Testis (tissue), 3 donors: ENCODE data around the gene GPC3. TPM values are rescaled to one million over a fixed set of nuclear protein-coding genes. Genes with fewer than 3 reads are reported as not detected.
A peak's percentile ranks its signal among the peaks of the same experiment; 100 is the strongest.
"Not testable (repeated sequence)": the region's sequence is repeated elsewhere in the genome, so short reads cannot be mapped to it uniquely, and the experiment has no call there.

Experiments
- DNase-seq: peaks from one replicate; pipeline ENCODE4 v3.0.0-alpha.2; 2019
- H3K27ac ChIP-seq, 2 donors: fragments of 200-600 bp; sonication (generic); one replicate each; pipeline ENCODE4 v1.5.1; 2019
- H3K27me3 ChIP-seq: fragments of 200-600 bp; sonication (generic); one replicate; pipeline ENCODE4 v1.5.1; 2019
- H3K36me3 ChIP-seq: fragments of 200-600 bp; sonication (generic); one replicate; pipeline ENCODE4 v1.5.1; 2017; ENCODE audit warnings: low read depth; ENCODE audit errors: missing control alignments
- H3K4me1 ChIP-seq: fragments of 200-600 bp; sonication (generic); one replicate; pipeline ENCODE4 v1.5.1; 2019
- H3K4me3 ChIP-seq, 2 donors: fragments of 200-600 bp; sonication (generic); one replicate each; pipeline ENCODE4 v1.5.1; 2017 to 2019
- H3K9me3 ChIP-seq: fragments of 200-600 bp; sonication (generic); one replicate; pipeline ENCODE4 v1.5.1; 2017
- POLR2A ChIP-seq: fragments of 450-650 bp; IDR thresholded peaks from one replicate; pipeline ENCODE4 v1.6.1; 2017; ENCODE audit warnings: antibody characterized with exemption, mild to moderate bottlenecking, moderate library complexity
- WGBS, 2 donors: methylation state at CpG; one replicate each; pipeline ENCODE4 v1.1.5; 2018; 5-methylcytosine and 5-hydroxymethylcytosine counted together
- intact Hi-C: fragments of 100-400 bp; cut with DNase I; formaldehyde crosslinking; loops from one replicate; pipeline ENCODE4 v1.15.1; 2023; ENCODE audit warnings: low total_unique reads
- polyA plus RNA-seq: library from polyadenylated mRNA; stranded (reverse); fragments of 350-450 nt; fragmentation: Illumina TruSeq; extraction: RNeasy Lipid Tissue Mini Kit (QIAGEN cat#74804); gene quantifications from one replicate; pipeline ENCODE4 v1.2.3, GENCODE V29; 2014; ENCODE audit warnings: low read depth, low replicate concordance; ENCODE audit not compliant: insufficient read depth
- total RNA-seq, 2 donors: library from RNA; depleted of rRNA; stranded (reverse); fragments of >200 nt; gene quantifications; one replicate each; pipeline ENCODE4 v1.2.3, GENCODE V29; 2016
- TF ChIP-seq, protein P1 (sequence below), 3 experiments: fragments of 450-650 bp in 2 of 3; fragments of 200-600 bp in 1 of 3; sonication (generic) in 1 of 3; IDR thresholded peaks; one replicate each; pipeline ENCODE4 v1.5.1; 2016 to 2019; ENCODE audit warnings: antibody characterized with exemption in 3 of 3, mild to moderate bottlenecking in 2 of 3, moderate library complexity in 1 of 3

GPC3 gene
- total and polyA plus RNA-seq, 3 donors from 2014 or later = 4.9 to 12.9 (median 5.4) TPM

DNA sequence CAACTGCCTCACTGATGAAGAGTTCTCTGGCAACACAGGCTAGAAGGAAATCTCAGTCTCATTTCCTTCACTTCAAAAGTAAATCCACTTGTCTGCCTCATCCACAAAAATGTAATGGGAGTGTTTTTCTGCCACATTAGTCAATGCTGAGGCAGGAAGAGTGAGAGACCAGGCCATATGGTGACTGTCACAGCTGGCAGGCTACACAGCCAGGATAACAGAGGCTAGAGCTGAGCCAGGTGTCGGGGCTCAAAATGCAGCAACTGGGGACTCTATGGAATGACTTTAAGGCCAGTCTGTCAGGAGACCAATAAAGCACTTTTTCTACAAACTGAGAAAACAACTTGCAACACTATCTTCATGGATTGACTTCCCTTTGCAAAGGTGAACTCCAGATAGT, 204.2 kb downstream of the GPC3 start:
- Histone ChIP-seq H3K36me3 (no peaks in the 10 kb centered on the region), H3K4me3 (no peak overlapping the region), H3K9me3 (no peaks in the 10 kb centered on the region), H3K4me1 (no peaks in the 10 kb centered on the region), H3K27ac (no peak overlapping the region), H3K27me3 (no peaks in the 10 kb centered on the region)
- no peak for DNase-seq
- TF ChIP-seq, protein P1, sequence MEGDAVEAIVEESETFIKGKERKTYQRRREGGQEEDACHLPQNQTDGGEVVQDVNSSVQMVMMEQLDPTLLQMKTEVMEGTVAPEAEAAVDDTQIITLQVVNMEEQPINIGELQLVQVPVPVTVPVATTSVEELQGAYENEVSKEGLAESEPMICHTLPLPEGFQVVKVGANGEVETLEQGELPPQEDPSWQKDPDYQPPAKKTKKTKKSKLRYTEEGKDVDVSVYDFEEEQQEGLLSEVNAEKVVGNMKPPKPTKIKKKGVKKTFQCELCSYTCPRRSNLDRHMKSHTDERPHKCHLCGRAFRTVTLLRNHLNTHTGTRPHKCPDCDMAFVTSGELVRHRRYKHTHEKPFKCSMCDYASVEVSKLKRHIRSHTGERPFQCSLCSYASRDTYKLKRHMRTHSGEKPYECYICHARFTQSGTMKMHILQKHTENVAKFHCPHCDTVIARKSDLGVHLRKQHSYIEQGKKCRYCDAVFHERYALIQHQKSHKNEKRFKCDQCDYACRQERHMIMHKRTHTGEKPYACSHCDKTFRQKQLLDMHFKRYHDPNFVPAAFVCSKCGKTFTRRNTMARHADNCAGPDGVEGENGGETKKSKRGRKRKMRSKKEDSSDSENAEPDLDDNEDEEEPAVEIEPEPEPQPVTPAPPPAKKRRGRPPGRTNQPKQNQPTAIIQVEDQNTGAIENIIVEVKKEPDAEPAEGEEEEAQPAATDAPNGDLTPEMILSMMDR (IDR thresholded peaks at IDR 0.05) = no peak
- no peak for TF ChIP-seq POLR2A
- intact Hi-C loops = no loop called here
- 95 to 100% methylated on average over 1 of the region's 1 CpG for WGBS, 2 donors

GRCh38 chrX:133776072-133776471, 209.3 kb downstream of the GPC3 start:
- Histone ChIP-seq H3K4me1 (no peaks in the 10 kb centered on the region), H3K36me3 (no peaks in the 10 kb centered on the region), H3K27me3 (no peaks in the 10 kb centered on the region), H3K9me3 (no peaks in the 10 kb centered on the region), H3K27ac (no peak overlapping the region), H3K4me3 (no peak overlapping the region)
- TF ChIP-seq POLR2A = no peak
- TF ChIP-seq, protein P1 (IDR thresholded peaks at IDR 0.05) = peak in 2 of 3 experiments; percentile 7 to 50
- 64 to 72% methylated on average over 7 of the region's 7 CpGs for WGBS, 2 donors
- intact Hi-C loops = no loop called here
- peak; percentile 49 for DNase-seq

DNA sequence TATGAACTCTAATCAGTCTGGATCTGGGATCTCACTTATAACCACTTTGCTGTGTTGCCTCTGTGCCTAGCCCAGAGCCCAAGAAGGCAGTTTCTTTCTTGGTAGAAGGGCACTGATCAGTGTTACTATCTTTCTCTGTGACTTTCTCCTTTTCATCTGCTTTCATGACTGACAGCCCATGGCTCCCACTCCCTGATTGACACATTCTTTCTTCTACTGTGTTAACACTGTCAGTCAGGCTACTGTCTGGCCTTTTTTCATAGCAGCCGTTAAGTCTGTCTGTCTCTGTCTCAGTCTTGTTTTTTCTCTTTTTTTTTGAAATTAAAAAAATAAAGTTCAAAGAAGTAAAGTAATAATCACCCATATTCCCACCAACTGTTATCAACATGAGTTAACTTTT, 210.6 kb downstream of the GPC3 start:
- Histone ChIP-seq H3K36me3 (no peaks in the 10 kb centered on the region), H3K9me3 (no peaks in the 10 kb centered on the region), H3K4me3 (no peak overlapping the region), H3K27ac (no peak overlapping the region), H3K4me1 (no peaks in the 10 kb centered on the region), H3K27me3 (no peaks in the 10 kb centered on the region)
- intact Hi-C loops = no loop called here
- DNase-seq = no peak
- TF ChIP-seq, protein P1 (IDR thresholded peaks at IDR 0.05) = no peak
- TF ChIP-seq POLR2A = no peak
- WGBS, 2 donors = 73 to 88% methylated on average over 1 of the region's 1 CpG

- WGBS, 2 donors = 71 to 79% methylated on average over 6 of the region's 6 CpGs
- TF ChIP-seq, protein P1 (IDR thresholded peaks at IDR 0.05) = no peak
- no peak for TF ChIP-seq POLR2A
- no peaks in the 10 kb centered on the region for H3K27me3 ChIP-seq
- DNase-seq = no peak
- H3K27ac ChIP-seq = no peak overlapping the region
- H3K9me3 ChIP-seq = no peaks in the 10 kb centered on the region
- intact Hi-C loops = no loop called here
- H3K4me3 ChIP-seq = no peak overlapping the region
- H3K36me3 ChIP-seq = no peaks in the 10 kb centered on the region
- H3K4me1 ChIP-seq = no peaks in the 10 kb centered on the region
These were observed 214.2 kb downstream of the GPC3 start for GRCh38 chrX:133771086-133771646.

GRCh38 chrX:133762976-133763548, 222.3 kb downstream of the GPC3 start:
- intact Hi-C loops, H3K9me3 ChIP-seq, H3K27ac ChIP-seq, DNase-seq, H3K36me3 ChIP-seq, H3K27me3 ChIP-seq, H3K4me3 ChIP-seq, H3K4me1 ChIP-seq: not testable (repeated sequence)
- 99% methylated on average over 7 of the region's 7 CpGs; no CpG with 5 or more reads in 1 of the 2 donors for WGBS, 2 donors
